CD14-positive monocyte (primary cell): ENCODE results near the gene P2RY6. TPM values are rescaled to one million over a fixed set of nuclear protein-coding genes. Genes with fewer than 3 reads are reported as not detected.

Source experiments
- DNase-seq, 3 donors: peaks; one replicate each; pipeline ENCODE4 v3.0.0-alpha.2; 2011 to 2022
- H2AFZ ChIP-seq: 2 replicates; pipeline ENCODE4 v1.6.0; 2012; ENCODE audit warnings: mild to moderate bottlenecking, low read depth, low read length, inconsistent platforms; ENCODE audit not compliant: insufficient read depth, poor library complexity, severe bottlenecking
- H3K27ac ChIP-seq, 2 donors: 1 replicate in 1 of 2; 2 replicates in 1 of 2; pipeline ENCODE4 v1.5.1; 2012 to 2013; ENCODE audit warnings: low read length in 2 of 2, control low read depth in 1 of 2, inconsistent platforms in 1 of 2, low read depth in 1 of 2, mild to moderate bottlenecking in 1 of 2
- H3K27me3 ChIP-seq, 2 donors: one replicate each; pipeline versions ENCODE4 v1.6.0 to v1.6.1; 2011 to 2013; ENCODE audit warnings: low read length in 2 of 2; ENCODE audit not compliant: control insufficient read depth in 2 of 2, insufficient read depth in 2 of 2
- H3K36me3 ChIP-seq, 2 donors: replicated peaks in 1 of 2; 1 replicate in 1 of 2; 2 replicates in 1 of 2; pipeline versions ENCODE4 v1.5.1 to v1.6.1; 2012 to 2013; ENCODE audit warnings: low read length in 2 of 2, control low read depth in 1 of 2, inconsistent platforms in 1 of 2, mild to moderate bottlenecking in 1 of 2; ENCODE audit not compliant: insufficient read depth in 2 of 2, control insufficient read depth in 1 of 2
- H3K4me1 ChIP-seq, 2 donors: 1 replicate in 1 of 2; 2 replicates in 1 of 2; pipeline versions ENCODE4 v1.5.1 to v1.6.1; 2012 to 2013; ENCODE audit warnings: low read length in 2 of 2, control low read depth in 1 of 2, inconsistent platforms in 1 of 2, mild to moderate bottlenecking in 1 of 2, moderate library complexity in 1 of 2; ENCODE audit not compliant: insufficient read depth in 2 of 2, control insufficient read depth in 1 of 2
- H3K4me2 ChIP-seq: replicated peaks from 2 replicates; pipeline ENCODE3; 2012; ENCODE audit warnings: low read length, moderate library complexity, mild to moderate bottlenecking; ENCODE audit not compliant: poor library complexity, severe bottlenecking; ENCODE audit errors: extremely low read depth
- H3K4me3 ChIP-seq, 3 experiments: fragments of 200-600 bp in 1 of 3; sonication (generic) in 1 of 3; replicated peaks in 1 of 3; 1 replicate in 2 of 3; 2 replicates in 1 of 3; pipeline ENCODE4 v1.5.1; 2011 to 2013; ENCODE audit warnings: low read length in 3 of 3, mild to moderate bottlenecking in 3 of 3, control low read depth in 2 of 3, low read depth in 2 of 3, inconsistent platforms in 1 of 3, moderate library complexity in 1 of 3
- H3K79me2 ChIP-seq: 2 replicates; pipeline ENCODE4 v1.6.0; 2012; ENCODE audit warnings: mild to moderate bottlenecking, control low read depth, inconsistent platforms, low read length, moderate library complexity; ENCODE audit not compliant: insufficient read depth
- H3K9ac ChIP-seq: 2 replicates; pipeline ENCODE4 v1.6.0; 2017; ENCODE audit warnings: low read length, mild to moderate bottlenecking; ENCODE audit not compliant: insufficient read depth, poor library complexity, severe bottlenecking
- H3K9me3 ChIP-seq, 2 donors: replicated peaks in 1 of 2; 1 replicate in 1 of 2; 2 replicates in 1 of 2; pipeline versions ENCODE4 v1.5.1 to v1.6.1; 2012 to 2013; ENCODE audit warnings: low read length in 2 of 2, control low read depth in 1 of 2; ENCODE audit not compliant: control insufficient read depth in 1 of 2, insufficient read depth in 1 of 2
- H4K20me1 ChIP-seq: 2 replicates; pipeline ENCODE4 v1.6.0; 2012; ENCODE audit warnings: mild to moderate bottlenecking, low read length, control low read depth, moderate library complexity; ENCODE audit not compliant: insufficient read depth
- H3K27ac Mint-ChIP-seq, 7 donors: one replicate each; pipeline ENCODE4 v1.8.0; 2020; ENCODE audit warnings: mild to moderate bottlenecking in 7 of 7, mixed read lengths in 7 of 7, moderate library complexity in 6 of 7, inconsistent platforms in 2 of 7
- H3K27me3 Mint-ChIP-seq, 3 donors: one replicate each; pipeline ENCODE4 v1.8.0; 2021 to 2022; ENCODE audit warnings: low read depth in 3 of 3, mild to moderate bottlenecking in 3 of 3, mixed read lengths in 3 of 3, moderate library complexity in 3 of 3, inconsistent platforms in 1 of 3
- H3K36me3 Mint-ChIP-seq, 2 donors: one replicate each; pipeline ENCODE4 v1.8.0; 2020; ENCODE audit warnings: mixed read lengths in 2 of 2, inconsistent platforms in 1 of 2, mild to moderate bottlenecking in 1 of 2
- H3K4me1 Mint-ChIP-seq: one replicate; pipeline ENCODE4 v1.8.0; 2020; ENCODE audit warnings: mild to moderate bottlenecking, mixed read lengths
- H3K4me3 Mint-ChIP-seq, 2 donors: one replicate each; pipeline ENCODE4 v1.8.0; 2020; ENCODE audit warnings: mild to moderate bottlenecking in 2 of 2, mixed read lengths in 2 of 2, moderate library complexity in 1 of 2
- H3K9me3 Mint-ChIP-seq, 7 donors: one replicate each; pipeline ENCODE4 v1.8.0; 2020 to 2022; ENCODE audit warnings: mixed read lengths in 7 of 7, mild to moderate bottlenecking in 6 of 7, moderate library complexity in 6 of 7, inconsistent platforms in 2 of 7
- WGBS: methylation state at CpG from one replicate; pipeline ENCODE4 v1.1.5; 2013; ENCODE audit warnings: missing lambda C conversion rate; ENCODE audit not compliant: insufficient coverage; 5-methylcytosine and 5-hydroxymethylcytosine counted together
- intact Hi-C, 2 donors: fragments of 100-400 bp; cut with micrococcal nuclease; formaldehyde crosslinking; loops; one replicate each; pipeline versions ENCODE4 v1.15.0 to v1.15.1; 2023
- polyA plus RNA-seq, 3 donors: library from polyadenylated mRNA; depleted of rRNA in 1 of 3; unstranded in 2 of 3; stranded (reverse) in 1 of 3; fragments of 300-500 nt in 2 of 3; fragments of >200 nt in 1 of 3; fragmentation: Illumina TruSeq in 2 of 3; gene quantifications; 1 replicate in 2 of 3; 2 replicates in 1 of 3; pipeline ENCODE4 v1.2.3, GENCODE V29; 2012 to 2021
- TF ChIP-seq, protein P1 (sequence below): fragments of 200-600 bp; IDR thresholded peaks from one replicate; pipeline ENCODE4 v1.8.0; 2022; ENCODE audit warnings: antibody characterized with exemption, mild to moderate bottlenecking

P2RY6 gene
- polyA plus RNA-seq, 3 donors = 1.7 to 5.1 (median 1.8) TPM

DNA sequence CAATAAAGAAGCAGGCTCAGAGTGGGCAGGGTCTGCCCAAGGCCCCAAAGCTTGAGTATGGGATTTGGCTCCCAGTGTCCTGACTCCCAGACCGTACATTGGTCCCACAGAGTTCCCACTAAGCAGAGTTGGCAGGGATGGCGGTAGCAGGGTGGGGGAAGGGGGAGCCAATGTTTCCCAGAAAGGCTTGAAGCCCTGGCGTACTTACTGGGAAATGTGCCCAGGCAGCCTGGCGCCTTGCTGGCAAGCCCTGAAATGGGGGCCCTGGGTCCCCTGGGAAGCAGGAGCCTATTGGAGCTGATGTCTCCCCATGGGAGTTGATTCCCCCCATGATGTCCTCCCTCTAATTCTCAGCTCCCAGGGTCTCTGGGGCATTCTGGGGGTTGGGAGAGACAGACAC is 45.2 kb downstream of the P2RY6 start:
- Histone ChIP-seq H3K27ac (no peak overlapping the region), H4K20me1 (no peaks in the 10 kb centered on the region), H3K9ac (no peak overlapping the region), H3K36me3 (no peaks in the 10 kb centered on the region), H3K4me3 (no peak overlapping the region), H3K27me3 (peaks cover 0 to 5% of the 10 kb centered on the region in 2 donors), H3K4me2 (no peak overlapping the region), H3K9me3 (no peaks in the 10 kb centered on the region), H2AFZ (no peak overlapping the region), H3K4me1 (peaks cover 16 to 29% of the 10 kb centered on the region in 2 donors), H3K79me2 (no peaks in the 10 kb centered on the region)
- intact Hi-C loops = no loop called here
- TF ChIP-seq, protein P1, sequence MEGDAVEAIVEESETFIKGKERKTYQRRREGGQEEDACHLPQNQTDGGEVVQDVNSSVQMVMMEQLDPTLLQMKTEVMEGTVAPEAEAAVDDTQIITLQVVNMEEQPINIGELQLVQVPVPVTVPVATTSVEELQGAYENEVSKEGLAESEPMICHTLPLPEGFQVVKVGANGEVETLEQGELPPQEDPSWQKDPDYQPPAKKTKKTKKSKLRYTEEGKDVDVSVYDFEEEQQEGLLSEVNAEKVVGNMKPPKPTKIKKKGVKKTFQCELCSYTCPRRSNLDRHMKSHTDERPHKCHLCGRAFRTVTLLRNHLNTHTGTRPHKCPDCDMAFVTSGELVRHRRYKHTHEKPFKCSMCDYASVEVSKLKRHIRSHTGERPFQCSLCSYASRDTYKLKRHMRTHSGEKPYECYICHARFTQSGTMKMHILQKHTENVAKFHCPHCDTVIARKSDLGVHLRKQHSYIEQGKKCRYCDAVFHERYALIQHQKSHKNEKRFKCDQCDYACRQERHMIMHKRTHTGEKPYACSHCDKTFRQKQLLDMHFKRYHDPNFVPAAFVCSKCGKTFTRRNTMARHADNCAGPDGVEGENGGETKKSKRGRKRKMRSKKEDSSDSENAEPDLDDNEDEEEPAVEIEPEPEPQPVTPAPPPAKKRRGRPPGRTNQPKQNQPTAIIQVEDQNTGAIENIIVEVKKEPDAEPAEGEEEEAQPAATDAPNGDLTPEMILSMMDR = no peak
- Mint-ChIP-seq H3K4me3 (no peak overlapping the region), H3K27ac (no peak overlapping the region), H3K9me3 (peaks cover 0 to 6% (median 0%) of the 10 kb centered on the region in 7 donors), H3K36me3 (peaks cover 0 to 10% of the 10 kb centered on the region in 2 donors), H3K4me1 (peaks cover 35% of the 10 kb centered on the region), H3K27me3 (peaks cover 4 to 11% (median 6%) of the 10 kb centered on the region in 3 donors)
- 100% methylated on average over 2 of the region's 4 CpGs for WGBS
- DNase-seq = no peak

DNA sequence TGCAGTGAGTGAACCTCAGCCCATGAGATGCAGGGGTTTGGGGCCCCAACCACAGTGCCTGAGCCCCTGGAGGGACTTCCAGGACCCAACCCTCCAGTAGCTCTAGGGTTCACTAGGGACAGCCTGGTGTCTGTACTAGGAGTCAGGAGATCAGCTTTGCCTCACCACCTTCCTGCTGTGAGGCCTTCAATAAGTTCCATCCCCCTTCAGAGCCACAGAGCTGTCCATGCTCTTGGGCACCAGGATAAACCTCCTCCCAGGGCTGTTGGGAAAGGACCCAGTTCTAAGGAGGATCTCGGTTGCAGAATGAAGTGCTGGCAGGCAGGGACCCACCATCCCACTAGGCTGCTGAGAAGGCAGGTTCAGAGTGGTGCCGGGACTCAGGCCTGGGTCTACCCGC is 45.7 kb downstream of the P2RY6 start:
- Histone ChIP-seq H3K27me3 (peaks cover 0 to 5% of the 10 kb centered on the region in 2 donors), H3K36me3 (no peaks in the 10 kb centered on the region), H3K79me2 (no peaks in the 10 kb centered on the region), H3K4me1 (peaks cover 16 to 31% of the 10 kb centered on the region in 2 donors), H3K27ac (no peak overlapping the region), H2AFZ (no peak overlapping the region), H4K20me1 (no peaks in the 10 kb centered on the region), H3K4me3 (no peak overlapping the region), H3K4me2 (no peak overlapping the region), H3K9ac (no peak overlapping the region), H3K9me3 (no peaks in the 10 kb centered on the region)
- intact Hi-C loops = no loop called here
- Mint-ChIP-seq H3K4me3 (no peak overlapping the region), H3K9me3 (peaks cover 0 to 6% (median 0%) of the 10 kb centered on the region in 7 donors), H3K27me3 (peaks cover 4 to 9% (median 6%) of the 10 kb centered on the region in 3 donors), H3K4me1 (peaks cover 39% of the 10 kb centered on the region), H3K36me3 (peaks cover 0 to 10% of the 10 kb centered on the region in 2 donors), H3K27ac (no peak overlapping the region)
- DNase-seq = no peak
- TF ChIP-seq, protein P1 = no peak
- 100% methylated on average over 1 of the region's 3 CpGs for WGBS
